Measurements from ENCODE around the gene SLCO2A1.

- no peak for TF ChIP-seq POLR2A (IDR thresholded peaks at IDR 0.05)
- no peak for TF ChIP-seq CTCF (IDR thresholded peaks at IDR 0.05)
These were observed 147.5 kb downstream of the SLCO2A1 start for GRCh38 chr3:133881939-133882825.
